ENCODE results near the gene MTCL1. TPM values are rescaled to one million over a fixed set of nuclear protein-coding genes. Genes with fewer than 3 reads are reported as not detected.
A peak's percentile ranks its signal among the peaks of the same experiment; 100 is the strongest.

The MTCL1 gene
- total RNA-seq, 1 experiment from 2014 or later = 21.1 TPM

DNA sequence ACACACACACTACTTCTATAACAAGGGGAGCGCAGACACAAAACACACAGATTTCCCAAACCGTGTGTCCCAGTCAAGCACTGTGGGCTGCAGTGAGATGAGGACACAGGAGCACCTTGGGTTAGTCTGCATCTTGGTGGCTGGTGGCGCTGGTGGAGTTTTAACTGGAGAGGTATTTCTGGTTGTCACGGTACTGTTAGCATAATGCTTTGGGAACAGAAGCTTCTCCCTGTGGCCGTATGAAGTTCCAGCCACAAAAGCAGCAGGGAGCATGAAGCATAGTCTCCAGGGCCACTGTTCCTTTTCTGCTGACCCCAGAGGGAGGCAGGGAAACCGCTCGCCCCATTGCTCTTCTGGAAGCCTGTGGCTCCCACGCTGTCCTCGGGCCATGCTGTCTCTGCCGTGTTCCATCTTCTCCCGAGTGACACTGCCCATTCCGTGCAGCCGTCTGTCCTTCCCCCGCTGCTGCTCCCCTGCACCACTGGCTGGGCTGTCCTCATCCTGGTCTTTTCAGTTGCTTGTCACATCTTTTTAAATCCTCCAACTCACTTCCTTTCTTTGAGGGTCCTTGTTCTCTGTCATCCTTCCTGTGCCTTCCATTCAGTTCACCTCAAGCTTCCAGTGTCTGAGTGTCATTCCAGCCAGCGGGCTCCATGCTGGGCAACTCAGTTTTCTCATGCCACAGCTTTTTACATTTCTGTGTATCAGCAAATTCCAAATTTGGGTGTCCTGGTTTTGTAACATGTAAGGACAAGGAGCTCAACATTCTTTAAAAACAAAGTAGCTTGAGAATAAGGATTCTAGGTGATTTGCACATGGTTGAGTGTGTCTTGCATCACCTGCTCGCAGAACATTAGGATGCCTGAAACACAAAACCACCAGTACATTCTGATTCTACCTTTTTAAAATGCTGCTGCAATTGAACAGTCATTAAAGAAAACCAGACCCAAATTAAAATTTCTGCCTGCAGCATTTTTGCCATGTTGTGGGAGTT is 125.0 kb downstream of the MTCL1 start:
- DNase-seq (ENCODE audit: low spot score) = no peak

DNA sequence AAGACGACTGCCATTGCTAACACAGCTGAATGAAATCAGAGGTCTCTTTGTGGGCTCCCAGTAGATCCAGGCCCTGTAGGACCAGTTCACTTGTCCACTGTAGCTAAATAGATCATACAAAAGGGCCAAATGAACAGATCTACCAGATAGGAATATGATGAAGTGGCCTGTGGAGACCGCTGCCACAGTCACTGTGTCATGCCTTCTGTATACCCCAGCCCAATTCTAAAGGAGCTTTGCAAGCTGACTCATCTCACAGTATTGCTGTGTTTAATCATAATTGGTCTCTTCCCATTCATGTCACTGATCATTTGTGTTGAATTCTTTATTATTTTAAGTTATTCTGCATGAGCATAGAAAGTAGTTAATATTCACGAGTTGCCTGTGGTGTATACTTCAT is 125.8 kb downstream of the MTCL1 start:
- no peak for DNase-seq (ENCODE audit: low spot score)

DNA sequence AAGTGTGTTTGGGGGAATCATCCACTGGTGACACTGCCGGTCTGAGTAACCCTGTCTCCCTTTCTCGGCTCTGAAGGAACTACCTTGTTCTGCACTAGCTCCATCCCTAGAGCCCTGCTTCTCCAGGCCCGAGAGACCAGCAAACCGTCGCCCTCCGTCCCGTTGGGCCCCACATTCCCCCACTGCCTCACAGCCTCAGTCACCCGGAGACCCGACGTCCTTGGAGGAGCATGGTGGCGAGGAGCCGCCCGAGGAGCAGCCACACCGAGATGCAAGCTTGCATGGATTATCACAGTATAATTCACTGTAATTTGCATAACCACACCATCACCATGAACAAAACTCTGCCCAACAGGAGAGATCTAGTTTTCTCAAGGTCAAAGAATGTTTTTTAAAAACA is 126.2 kb downstream of the MTCL1 start:
- DNase-seq (ENCODE audit: low spot score) = no peak

DNA sequence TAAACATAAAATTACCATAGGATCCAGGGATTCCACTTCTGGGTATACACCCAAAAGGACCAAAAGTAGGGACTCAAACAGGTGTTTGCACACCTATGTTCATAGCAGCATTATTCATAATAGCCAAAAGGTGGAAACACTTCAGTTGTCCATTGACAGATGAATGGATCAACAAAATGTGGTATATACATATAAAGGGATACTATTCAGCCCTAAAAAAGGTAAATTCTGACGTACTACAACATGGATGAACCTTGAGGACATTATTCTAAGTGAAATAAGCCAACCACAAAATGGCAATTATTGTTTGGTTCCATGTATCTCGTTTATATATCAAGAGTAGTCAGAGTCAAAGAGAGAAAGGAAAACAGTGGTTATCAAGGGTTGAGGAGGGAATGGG is 128.1 kb downstream of the MTCL1 start:
- DNase-seq (ENCODE audit: low spot score) = no peak

DNA sequence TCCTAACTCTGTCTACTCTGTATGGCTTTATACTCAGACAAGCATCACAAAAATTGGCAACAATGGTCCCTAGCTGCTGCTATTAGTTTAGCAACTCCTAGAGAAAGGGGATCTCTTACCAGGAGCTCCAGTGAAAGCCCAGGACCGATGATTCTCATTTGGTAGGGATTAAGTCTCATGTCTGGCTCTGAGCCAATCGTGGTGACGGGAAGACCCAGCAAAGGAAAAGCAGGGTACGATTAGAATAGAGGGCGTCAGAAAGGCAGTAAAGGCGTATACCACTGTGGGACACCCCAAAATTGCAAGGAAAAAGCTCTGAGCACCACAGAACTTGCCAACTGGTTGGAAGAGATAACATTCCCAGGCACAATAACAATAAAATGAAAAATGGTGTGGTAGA is 129.5 kb downstream of the MTCL1 start:
- DNase-seq (ENCODE audit: low spot score) = no peak

DNA sequence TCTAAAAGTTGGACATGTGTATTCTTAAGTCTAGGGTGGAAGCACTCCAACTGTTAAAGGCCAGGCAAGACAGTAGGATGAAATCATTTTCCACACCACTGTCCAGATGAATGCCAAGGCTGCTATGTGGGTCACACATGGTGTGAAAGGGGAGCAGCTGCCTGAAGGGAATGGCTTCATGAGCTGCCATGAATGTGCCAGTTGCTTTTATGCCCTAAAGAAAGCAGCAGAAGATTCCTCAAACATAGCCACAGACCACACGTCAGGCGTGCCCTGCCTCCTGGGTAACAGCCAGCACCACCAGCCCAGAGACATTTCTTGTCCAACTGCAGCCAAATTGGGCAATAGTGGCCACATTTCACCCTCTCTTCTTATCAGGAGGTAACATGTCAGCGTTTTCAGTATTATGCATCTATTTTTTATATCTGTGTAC is 130.2 kb downstream of the MTCL1 start:
- no peak for DNase-seq (ENCODE audit: low spot score)

DNA sequence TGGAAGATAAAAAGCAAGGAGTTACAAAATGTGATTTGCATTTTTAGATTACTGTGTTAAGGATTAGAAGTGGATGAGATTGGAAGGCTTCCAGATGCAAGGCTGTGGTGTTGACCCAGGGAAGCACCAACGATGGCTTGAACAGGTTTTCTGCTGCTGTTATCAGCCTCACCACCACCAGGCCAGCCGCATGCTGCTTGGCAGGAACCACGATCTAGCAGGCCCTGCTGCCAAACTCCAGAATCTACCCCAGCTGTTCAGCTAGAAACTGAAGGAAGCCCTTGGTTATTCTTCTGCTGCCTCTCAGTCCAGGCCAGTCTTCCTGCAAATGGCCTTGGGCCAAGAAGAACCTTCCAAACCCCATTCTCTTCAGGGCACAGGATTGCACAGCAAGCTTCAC is 133.9 kb downstream of the MTCL1 start:
- DNase-seq (ENCODE audit: low spot score) = no peak

DNA sequence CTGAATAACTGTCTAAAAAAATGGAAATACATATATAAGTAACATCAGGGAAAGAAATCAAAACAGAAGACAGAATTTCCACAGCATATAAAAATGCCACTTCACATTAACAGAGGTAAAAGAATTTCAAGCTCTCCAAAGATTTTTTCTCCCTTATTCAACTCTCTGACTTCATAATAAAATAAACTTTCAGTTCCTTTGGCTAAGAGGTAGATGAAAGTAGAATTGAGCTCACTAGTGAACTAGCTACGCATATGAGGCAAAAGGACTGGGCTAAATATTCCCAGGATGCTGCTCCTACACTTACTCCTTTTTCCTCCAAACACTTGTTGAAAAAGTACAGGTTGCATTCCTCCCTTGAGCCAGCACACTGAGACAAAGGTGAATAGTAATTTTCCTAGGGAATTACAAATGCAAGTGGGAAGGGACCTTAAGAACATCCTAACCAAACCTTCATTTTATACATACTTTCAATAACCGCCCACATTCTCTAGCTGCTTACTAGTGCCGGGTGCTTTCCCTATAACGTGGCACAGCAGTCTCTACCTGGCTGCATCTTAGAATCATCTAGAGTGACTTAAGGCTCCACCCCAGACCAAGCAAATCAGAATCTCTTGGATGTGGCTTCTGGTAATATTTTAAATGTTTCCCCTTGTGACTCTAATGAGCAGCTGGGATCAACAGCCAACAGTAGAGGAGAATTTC is 136.6 kb downstream of the MTCL1 start:
- DNase-seq (ENCODE audit: low spot score) = peak; percentile 24

DNA sequence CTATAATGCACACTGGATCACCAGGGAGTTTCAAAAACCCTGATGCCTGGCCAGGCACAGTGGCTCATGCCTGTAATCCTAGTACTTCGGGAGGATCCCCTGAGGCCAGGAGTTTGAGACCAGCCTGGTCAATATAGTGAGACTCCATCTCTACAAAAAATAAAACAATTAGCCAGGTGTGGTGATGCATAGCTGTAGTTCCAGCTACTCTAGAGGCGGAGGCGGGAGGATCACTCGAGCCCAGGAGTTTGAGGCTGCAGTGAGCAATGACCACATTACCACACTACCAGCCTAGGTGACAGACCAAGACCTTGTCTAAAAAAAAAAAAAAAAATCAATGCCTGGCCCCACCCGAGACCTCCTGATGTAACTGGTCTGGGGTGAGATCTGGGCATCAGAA is 137.2 kb downstream of the MTCL1 start:
- no peak for DNase-seq (ENCODE audit: low spot score)

DNA sequence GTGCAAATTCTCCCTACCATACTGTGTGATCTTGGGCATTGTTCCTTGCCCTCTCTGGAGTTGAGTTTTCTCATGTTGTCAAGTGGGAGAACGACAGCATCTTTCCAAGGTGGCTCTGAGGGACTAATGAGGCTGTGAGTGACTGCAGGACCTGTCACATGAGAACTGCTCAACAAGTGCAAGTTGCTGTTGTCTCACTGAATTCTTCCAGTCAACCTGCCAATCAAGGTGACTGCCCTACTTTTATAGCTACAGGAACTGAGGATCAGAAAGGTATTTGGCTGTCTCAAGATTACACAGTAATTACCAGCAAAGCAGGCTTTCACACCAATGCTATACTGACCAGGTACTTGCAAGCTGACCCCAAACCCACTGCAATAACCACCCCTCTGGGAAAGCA is 137.6 kb downstream of the MTCL1 start:
- no peak for DNase-seq (ENCODE audit: low spot score)

DNA sequence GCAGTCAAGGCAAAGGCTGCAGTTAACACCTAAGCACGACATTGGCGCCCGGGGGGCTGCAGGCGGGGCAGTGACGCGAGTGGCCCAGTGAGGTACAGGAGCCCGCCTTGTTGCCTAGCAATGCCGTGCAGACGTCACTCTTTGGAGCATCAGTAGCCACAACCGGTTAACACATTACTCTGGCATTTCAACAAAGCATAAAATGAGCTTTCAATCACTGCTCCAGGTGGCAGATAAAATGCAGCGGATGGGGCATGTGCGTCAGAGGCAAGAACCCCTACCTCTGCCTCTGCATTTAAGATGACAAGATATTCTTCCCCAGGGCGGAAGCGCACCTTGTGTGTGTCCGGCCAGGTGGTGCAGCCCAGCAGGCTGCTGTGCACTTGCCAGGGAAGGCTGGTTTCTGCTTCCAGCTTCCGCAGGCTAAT is 139.4 kb downstream of the MTCL1 start:
- no peak for DNase-seq (ENCODE audit: low spot score)

DNA sequence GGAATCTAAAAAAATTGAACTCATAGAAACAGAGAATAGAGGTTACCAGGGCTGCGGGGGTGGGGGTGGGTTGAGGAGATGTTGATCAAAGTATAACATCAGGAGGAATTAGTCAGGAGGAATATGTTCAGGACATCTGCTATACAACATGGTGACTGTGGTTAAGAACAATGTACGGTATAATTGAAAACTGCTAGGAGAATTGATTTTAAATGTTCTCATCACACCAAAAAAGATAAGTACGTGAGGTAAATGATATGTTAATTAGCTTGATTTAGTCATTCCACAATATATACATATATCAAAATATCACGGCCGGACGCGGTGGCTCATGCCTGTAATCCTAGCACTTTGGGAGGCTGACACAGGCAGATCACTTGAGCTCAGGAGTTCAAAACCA is 140.2 kb downstream of the MTCL1 start:
- no peak for DNase-seq (ENCODE audit: low spot score)

DNA sequence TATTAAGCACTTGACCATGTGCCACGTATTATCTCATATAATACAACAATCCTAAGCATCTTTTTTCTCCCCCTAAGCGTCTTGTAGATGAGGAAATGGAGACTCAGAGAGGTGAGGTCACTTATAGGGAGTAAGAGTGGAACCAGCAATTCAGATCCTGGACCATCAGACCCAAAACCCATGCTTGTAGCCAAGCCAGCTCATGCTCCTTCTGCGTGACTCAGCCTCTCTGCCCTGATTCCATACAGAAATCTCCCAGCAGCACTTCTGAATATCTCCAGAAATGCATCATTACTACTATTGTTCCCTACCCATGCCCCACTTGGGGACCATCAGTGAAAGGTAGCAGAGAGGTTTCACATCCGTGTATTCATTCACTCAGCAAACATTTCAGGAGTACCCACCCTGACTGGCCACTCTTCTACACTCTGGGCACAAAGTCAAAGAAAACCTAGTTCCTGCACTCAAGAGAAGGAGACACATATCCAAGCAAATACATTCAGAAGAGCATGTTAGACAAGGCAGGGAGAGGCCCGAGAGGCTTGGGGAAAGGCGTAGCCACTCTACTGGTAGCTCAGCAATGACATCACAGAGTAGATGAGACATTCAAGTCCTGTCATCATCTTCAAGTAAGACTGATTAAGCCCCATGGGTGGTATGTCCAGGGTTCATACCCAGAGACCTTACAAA is 141.9 kb downstream of the MTCL1 start:
- DNase-seq (ENCODE audit: low spot score) = no peak

DNA sequence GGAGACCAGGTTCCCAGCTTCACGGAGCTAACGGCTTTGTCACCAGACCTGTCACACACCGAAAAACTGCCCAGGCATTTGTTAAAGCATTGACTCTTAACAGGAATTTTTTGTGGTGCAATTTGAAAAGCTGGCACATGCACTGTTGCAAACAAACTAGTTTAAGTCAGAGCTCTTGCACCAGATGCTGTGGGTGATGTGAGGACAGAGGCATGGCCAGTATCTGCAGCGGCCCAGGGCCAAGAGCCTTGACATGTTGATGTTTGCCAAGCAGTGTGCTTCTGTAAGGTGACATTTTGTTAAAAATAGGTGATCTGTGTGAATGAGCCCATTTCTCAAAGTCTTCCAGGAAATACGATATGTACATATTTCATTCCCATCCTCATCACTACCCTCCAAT is 142.5 kb downstream of the MTCL1 start:
- DNase-seq (ENCODE audit: low spot score) = no peak

DNA sequence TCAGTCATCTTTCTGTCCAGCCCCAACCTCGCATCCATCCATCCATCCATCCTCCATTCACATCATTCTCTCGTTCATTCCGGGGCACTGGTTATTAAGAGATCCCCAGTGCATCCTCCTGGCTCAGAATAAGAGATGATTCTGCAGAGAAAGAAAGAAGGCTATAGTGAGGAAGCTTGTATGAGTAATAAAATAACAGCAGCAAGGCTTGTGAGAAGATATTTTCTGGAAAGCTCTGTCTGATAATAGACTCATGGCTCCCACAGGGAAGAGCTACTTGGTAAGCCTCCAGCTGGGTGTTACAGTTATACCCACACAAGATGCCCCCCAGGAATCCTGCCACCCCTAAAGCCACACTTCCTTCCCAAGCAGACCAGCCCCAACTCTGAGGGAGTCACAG is 143.2 kb downstream of the MTCL1 start:
- no peak for DNase-seq (ENCODE audit: low spot score)

DNA sequence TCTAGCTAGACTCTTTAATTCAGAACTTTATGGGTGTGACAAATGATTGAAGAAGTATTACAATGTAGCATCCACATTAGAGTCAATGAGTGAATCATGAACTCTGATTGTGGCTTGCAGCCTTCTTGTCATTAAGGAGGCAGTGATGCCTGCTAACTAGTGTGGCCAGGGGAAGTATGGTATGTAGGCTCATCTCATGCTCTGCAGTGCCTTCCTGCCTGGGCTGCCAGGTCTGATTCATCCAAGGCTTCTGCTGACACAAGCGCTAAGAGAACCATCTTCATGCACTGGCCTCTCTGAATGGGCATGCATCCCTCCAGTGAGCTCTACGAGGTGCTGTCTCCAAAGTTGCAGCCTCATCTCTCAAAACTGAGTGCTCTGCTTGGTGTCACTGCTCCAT is 144.3 kb downstream of the MTCL1 start:
- DNase-seq (ENCODE audit: low spot score) = no peak

DNA sequence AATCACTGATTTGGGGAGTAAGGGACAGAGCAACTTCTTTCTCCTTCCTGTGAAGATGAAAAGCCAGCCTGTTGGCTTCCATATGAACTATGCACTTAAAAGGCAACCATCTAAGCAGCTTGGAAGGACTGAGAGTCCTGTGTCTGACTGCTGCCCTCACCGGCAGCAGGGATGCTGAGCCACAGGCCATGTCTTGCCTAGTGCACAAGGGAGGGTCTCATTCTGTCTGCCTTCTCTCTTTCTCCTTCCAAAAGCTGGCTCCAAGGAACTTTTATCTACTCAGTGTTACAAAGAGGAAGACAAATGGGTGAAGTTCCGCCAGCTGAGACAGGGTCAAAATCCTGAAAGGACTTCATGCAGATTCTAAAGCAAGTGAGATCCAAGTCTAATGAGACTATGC is 146.3 kb downstream of the MTCL1 start:
- DNase-seq (ENCODE audit: low spot score) = no peak

DNA sequence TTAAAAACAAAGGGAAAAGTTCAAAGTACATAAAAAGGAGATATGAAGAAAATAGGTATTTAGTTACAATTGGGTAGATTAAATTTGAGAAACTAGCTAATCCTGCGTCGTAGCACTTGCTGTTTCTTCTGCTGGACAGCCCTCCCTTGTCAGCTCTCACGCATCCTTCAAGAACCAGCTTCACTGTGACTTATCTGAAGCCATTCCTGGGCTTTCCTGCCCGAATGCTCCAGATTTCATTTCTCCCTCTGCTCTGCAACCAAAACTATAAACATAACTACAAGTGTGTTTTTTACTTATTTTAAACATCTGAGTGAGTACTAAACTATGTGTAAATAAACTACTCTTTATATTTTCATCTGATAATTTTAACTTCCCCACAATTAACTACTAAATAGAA is 149.2 kb downstream of the MTCL1 start:
- DNase-seq (ENCODE audit: low spot score) = no peak

DNA sequence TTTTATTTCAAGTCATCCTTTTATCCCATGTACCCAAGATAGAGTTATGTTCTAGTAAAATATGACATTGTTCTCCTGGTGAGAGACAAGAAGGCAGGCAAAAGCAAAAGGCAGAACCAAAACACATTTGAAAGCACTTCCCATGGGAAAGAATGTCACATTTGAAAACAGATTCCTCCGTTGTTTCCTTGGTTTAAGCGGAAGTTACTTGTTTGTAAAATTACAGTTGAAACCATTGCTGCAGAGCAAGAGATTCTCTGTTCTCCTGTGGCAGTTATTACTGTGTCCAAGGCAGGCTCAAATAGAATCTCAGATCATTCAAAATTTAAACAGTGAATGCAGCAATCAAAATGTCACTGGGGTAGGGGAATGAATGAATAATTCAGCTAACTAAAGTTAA is 149.6 kb downstream of the MTCL1 start:
- DNase-seq (ENCODE audit: low spot score) = no peak

DNA sequence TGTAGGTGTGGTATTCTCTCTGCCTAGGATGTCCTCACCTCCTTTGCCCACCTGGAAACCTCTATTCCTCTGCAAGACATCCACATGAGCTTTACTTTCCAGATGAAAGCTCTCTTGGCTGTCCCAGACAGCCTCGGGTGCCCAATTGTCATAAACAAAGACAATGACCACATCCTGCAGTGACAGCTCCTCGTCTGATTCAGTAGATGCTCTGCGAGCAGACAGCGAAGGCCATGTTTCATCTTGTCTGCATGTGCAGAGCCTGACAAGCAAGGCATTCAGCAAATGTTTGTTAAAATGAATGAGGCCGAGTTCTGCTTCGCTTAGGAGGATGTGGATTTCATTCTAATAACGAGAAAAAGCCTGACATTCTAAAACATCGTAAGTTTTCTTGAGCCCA is 150.9 kb downstream of the MTCL1 start:
- DNase-seq (ENCODE audit: low spot score) = no peak

DNA sequence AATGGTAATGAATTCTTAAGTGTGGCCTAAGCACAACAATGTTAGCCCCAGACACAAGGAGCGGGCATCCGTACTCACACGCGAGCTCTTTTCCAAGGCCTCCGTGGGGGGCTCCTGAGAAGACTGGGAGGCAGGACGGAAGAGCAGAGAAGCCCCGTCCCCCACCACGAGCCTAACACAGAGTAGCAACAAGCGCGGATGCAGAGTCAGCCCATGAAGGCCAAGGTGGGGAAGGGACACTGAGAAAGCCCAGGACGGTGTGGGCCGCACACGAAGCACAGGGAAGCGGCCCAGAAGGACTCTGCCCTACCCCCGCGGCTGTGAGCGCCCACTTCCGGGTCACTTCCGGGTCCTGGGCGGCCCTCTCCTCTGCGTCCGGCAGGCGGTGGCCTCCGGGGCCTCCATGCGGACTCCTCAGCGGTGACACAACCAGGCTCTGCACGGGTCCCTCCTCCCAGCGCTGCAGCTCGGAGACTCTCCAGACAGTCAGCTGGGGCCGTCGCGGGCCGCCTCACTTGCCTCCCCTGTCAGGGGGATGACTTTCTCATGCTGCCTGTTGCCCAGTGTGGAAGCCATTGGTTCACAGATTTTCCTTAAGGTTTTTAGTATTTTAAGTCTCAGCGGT is 151.5 kb downstream of the MTCL1 start:
- DNase-seq (ENCODE audit: low spot score) = no peak

DNA sequence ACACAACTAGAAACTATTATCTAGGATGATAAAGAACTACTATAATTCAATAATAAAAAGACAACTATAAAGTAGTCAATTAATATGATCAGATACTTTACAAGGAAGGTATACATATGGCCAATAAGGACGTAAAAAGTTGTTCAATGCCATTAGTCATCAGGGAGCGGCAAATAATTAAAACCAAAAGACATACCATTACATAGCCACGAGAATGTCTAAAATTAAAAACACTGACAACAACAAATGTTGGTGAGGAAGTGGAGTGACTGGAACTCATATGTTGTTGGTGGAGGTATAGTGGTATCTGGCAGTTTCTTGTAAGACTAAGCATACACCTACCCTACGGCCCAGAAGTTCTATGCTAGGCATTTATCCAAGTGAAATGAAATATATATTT is 152.4 kb downstream of the MTCL1 start:
- no peak for DNase-seq (ENCODE audit: low spot score)
